Measurements from ENCODE around the gene ARRDC4.

DNA sequence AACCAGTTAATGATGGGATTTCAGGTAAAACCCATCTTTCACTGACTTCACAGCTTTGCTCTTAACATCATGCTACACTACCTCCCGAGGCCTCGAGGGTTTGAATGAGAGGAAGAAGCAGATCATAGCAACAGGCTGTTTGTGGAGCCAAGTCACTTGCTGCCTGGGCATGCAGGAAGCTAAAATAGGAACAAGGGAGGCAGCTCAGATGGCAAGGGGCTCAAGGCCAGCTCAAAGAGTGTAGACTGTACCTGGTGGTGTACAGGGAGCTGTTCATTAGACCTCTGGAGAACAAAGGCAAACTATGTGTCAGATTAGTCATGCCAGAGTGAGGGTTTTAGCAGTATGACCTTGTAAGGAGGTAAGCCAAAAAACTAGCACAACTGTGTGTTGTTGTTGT lies 28.8 kb downstream of the ARRDC4 start:
- no peak for TF ChIP-seq EZH2 (IDR thresholded peaks at IDR 0.05; ENCODE audit: borderline replicate concordance, low read length)
- TF ChIP-seq, protein P1, sequence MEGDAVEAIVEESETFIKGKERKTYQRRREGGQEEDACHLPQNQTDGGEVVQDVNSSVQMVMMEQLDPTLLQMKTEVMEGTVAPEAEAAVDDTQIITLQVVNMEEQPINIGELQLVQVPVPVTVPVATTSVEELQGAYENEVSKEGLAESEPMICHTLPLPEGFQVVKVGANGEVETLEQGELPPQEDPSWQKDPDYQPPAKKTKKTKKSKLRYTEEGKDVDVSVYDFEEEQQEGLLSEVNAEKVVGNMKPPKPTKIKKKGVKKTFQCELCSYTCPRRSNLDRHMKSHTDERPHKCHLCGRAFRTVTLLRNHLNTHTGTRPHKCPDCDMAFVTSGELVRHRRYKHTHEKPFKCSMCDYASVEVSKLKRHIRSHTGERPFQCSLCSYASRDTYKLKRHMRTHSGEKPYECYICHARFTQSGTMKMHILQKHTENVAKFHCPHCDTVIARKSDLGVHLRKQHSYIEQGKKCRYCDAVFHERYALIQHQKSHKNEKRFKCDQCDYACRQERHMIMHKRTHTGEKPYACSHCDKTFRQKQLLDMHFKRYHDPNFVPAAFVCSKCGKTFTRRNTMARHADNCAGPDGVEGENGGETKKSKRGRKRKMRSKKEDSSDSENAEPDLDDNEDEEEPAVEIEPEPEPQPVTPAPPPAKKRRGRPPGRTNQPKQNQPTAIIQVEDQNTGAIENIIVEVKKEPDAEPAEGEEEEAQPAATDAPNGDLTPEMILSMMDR (conservative IDR thresholded peaks at IDR 0.05 in 1 of 2, IDR thresholded peaks at IDR 0.05 in 1 of 2; ENCODE audit: extremely low read depth in 1 of 2, insufficient read depth in 1 of 2, low read depth in 1 of 2, low read length in 2 of 2), result no peak
